HG03442 (cell line): Measurements from ENCODE around the gene ENTPD2.
"Not testable (repeated sequence)": the region's sequence is repeated elsewhere in the genome, so short reads cannot be mapped to it uniquely, and the experiment has no call there.

Experiments
- ATAC-seq: cut with Tn5 transposase; IDR thresholded peaks from one replicate; pipeline ENCODE4 v1.9.1; 2021; ENCODE audit warnings: mild to moderate bottlenecking, moderate library complexity; ENCODE audit not compliant: unreplicated experiment

The ENTPD2 gene

DNA sequence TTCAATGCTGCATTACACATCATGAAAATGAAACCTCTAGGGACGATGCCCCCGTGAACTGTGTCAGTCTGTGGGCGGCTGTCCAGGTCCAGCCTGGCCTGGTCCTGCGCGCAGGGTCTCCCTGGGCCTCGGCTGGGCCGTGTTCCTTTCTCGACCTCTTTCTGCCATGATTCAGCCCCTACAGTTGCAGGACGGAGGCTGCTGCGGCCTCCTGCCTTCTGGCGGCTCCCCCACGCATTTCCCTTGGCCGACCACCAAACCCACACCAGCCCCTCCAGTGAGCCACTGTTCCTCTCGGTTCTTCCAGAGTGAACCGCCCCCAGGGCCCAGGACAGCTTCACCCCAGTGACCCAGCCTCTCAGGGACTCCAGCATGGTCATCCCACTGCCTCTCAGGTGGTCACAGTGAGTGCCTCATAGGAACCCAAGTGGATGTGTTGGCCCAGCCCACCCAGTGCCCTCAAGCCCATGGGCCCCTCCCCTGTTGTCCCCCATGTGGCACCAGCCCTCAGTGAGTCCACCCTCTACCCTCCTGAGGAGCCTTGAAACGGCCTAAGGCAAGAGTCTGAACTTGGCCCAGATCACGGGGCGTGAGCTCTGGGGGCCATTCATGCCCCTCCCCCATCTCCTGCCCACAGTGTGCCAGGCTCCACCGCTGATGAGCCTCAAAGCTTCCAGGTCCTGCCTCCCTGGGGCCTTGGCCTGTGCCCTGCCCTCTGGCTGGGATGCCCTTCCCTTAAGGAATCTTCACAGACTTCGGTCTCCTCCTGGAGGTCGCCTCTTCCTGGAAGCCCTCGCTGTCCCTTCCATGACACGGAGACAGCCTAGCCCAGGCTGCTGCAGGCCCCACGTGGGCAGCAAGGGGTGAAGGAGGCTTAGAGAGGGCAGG is 47.5 kb downstream of the ENTPD2 start:
- ATAC-seq = no peak

DNA sequence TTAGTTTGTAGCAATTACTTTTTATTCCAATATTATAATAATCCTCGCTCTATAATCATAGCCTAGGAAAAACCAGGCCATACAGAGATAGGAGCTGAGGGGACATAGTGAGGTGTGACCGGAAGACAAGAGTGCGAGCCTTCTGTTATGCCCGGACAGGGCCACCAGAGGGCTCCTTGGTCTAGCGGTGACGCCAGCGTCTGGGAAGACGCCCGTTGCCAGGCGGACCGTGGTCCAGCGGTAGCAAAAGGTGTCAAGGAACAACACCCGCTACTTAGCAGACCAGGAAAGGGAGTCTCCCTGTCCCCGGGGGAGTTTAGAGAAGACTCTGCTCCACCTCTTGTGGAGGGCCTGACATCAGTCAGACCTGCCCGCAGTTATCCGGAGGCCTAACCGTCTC is 49.6 kb downstream of the ENTPD2 start:
- ATAC-seq = not testable (repeated sequence)

DNA sequence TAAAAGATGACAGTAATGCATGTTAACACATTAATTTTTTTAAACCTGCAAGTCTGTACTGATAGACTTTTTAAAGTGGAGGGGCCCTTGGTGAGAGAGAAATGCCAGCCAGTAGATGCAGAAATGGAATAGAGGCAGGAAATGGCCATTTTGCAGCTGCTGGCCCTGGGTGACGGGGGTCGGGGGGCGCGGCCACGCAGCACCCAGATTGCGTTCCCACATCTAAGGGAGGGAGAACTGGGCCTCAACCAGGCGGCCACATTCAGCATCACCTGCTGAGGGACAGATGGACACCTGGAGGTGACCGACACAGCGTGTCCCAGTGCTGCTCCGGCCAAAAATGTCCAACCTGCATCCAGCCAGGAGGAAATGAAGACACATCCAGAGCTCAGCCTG is 51.2 kb downstream of the ENTPD2 start:
- no peak for ATAC-seq

DNA sequence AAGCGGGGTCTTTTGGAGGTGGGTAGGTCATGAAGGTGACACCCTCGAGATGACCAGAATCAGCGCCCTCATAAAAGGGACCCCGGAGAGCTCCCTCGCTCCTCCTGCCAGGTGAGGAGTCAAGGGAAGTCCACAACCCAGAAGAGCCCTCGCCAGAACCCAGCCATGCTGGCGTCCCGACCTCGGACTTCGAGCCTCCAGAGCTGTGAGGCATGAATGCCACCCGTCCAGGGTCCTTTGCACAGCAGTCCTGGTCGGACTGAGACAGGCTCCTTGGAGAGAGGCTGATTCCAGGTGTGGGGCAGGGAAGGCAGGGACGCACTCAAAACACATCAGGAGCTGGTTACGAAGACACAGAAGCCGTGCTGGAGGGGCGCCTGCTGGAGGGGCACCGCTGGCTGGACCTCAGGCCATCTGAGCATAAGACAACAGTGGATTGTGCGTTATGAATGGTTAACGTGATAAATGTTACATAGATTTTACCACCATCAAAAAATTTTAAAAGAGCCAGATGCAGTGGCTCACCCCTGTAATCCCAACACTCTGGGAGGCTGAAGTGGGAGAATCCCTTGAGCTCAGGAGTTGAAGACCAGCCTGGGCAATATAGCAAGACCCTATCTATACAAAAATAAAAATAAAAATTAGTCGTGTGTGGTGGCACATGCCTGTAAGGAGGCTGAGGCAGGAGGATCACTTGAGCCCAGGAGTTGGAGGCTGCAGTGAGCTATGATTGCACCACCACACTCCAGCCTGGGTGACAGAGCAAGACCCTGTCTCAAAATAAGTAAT is 51.8 kb downstream of the ENTPD2 start:
- no peak for ATAC-seq

DNA sequence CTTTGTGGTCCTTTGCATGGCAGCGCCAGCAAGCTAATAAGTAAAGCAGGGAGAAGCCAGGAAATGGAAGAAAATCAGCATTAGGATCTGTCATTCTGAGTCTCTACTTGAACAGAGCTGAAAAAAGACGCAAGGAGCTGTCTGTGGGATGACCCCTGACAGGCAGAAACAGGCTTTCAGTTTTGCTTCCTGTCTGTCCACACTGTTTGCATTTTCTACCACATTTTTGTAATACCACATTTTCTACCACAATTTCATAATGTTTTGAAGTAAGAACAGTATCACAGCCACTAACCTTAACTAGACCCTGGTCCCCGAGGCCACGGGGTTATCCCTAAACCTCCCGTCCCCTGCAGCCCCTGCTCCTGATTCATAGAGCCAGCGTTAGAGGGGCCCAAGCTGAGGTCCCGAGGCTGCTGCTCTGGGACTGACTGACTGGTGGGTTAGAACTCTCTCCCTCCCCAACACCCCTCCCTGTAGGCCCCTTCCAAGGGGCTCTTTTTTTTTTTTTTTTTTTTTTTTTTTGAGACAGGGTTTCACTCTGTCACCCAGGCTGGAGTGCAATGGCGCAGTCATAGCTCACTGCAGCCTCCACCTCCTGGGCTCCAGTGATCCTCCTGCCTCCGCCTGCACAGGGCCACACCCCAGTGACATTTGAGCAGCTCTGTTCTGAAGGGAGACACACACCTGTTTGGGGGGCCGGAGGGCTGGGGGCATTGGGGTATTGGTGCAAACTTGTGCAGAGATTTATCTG is 53.5 kb downstream of the ENTPD2 start:
- no peak for ATAC-seq
